Activated CD8-positive, alpha-beta memory T cell treated with anti-CD3 and anti-CD28 coated beads for 36 hours (primary cell): ENCODE measurements around the gene APOM. TPM values are rescaled to one million over a fixed set of nuclear protein-coding genes. Genes with fewer than 3 reads are reported as not detected.

Experiments
- CTCF ChIA-PET: fragments of 350-600 bp; sonication (Branson Sonifier 250); formaldehyde crosslinking; loops from one replicate; lab custom pipeline; 2021; ENCODE audit warnings: antibody characterized with exemption; lab: Charles Lee
- POLR2A ChIA-PET: fragments of 350-600 bp; sonication (Branson Sonifier 250); formaldehyde crosslinking; loops from one replicate; lab custom pipeline; 2021; ENCODE audit warnings: antibody characterized with exemption; lab: Charles Lee
- total RNA-seq, 2 experiments: library from RNA; stranded (reverse); gene quantifications; one replicate each; pipeline ENCODE4 v1.2.3, GENCODE V29; 2021

Gene APOM
- total RNA-seq, 2 experiments from 2014 or later: 1.9 to 2.2 TPM

DNA sequence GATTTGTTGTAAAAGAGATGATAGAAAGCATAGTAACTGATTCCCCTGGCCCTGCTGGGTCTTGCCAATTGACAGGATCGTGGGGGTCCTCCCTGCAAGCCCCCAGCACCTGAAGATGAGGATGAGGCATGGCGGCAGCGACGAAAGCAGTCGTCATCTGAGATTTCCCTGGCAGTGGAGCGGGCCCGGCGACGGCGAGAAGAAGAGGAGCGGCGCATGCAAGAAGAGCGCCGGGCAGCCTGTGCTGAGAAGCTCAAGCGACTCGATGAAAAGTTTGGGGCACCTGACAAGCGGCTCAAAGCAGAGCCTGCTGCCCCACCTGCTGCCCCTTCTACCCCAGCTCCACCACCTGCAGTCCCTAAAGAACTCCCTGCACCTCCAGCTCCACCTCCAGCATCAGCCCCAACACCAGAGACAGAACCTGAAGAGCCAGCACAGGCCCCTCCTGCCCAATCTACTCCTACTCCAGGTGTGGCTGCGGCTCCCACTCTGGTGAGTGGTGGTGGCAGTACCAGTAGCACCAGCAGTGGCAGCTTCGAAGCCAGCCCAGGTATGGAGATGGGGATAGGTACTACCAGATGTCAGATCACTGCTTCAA lies 27.9 kb upstream of the APOM start:
- POLR2A ChIA-PET: no interaction called here

DNA sequence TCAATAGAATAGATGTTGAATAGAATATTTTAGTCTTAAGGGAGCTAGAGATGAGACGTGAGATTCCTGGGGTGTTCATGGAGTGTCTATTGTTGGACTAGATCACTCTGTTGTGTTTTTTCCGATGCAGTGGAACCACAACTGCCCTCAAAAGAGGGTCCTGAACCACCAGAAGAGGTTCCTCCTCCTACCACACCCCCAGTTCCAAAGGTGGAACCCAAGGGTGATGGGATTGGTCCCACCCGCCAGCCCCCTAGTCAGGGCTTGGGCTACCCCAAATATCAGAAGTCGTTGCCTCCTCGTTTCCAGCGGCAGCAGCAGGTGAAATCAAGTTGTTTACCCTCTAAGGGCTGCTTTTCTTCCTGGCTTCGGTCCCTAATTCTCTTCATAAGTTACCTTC lies 26.7 kb upstream of the APOM start:
- POLR2A ChIA-PET: interaction anchor here (1.0 kb wide), 1 partner anchor 36 kb away, joined by 3 read pairs; the partner anchor contains the start of gene GPANK1

More for the DNA sequence above, 27.9 kb upstream of the APOM start:
- CTCF ChIA-PET: no interaction called here

DNA sequence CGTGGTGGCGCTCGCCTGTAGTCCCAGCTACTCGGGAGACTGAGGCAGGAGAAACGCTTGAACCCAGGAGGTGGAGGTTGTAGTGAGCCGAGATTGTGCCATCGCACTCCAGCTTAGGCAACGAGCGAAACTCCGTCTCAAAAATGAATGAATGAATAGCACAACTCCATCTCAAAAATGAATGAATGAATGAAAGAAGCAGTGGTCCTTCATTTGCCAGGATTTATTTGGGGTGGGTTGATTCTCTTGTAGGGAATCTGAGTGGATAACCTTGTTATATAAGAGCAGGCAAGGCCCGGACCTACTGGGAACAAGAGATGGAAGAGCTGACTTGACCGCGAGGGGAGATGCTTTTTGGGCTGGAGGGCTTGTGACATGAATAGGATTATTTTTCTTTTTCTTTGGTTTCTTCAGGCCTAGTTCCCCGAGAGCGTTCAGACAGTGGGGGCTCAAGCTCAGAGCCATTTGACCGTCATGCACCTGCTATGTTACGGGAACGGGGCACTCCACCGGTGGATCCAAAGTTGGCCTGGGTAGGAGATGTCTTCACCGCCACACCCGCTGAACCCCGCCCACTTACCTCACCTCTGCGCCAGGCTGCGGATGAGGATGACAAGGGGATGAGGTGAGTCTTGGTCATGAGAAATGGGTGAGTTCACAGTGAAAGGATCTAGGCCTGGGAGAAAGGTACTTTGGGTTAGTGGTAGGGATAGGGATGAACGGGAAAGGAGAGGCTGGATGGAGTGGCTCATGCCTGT lies 25.3 kb upstream of the APOM start:
- POLR2A ChIA-PET: no interaction called here

More for the DNA sequence above, 26.7 kb upstream of the APOM start:
- CTCF ChIA-PET: interaction anchor here (1.3 kb wide), 1 partner anchor 32 kb away, joined by 3 read pairs; no protein-coding TSS in a partner anchor

DNA sequence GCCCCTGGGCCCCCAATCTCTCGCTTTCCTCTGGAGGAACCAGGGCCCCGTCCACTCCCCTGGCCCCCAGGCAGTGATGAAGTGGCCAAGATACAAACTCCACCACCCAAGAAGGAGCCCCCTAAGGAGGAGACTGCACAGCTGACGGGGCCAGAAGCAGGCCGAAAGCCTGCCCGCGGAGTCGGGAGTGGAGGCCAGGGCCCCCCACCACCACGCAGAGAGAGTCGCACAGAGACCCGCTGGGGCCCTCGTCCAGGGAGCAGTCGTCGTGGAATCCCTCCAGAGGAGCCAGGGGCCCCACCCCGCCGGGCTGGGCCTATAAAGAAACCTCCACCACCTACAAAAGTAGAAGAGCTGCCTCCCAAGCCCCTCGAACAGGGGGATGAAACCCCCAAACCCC lies 24.5 kb upstream of the APOM start:
- ChIA-PET CTCF (no interaction called here), POLR2A (no interaction called here)

More for the DNA sequence above, 25.3 kb upstream of the APOM start:
- CTCF ChIA-PET: interaction anchor here (1.3 kb wide), 1 partner anchor 34 kb away, joined by 3 read pairs; no protein-coding TSS in a partner anchor

DNA sequence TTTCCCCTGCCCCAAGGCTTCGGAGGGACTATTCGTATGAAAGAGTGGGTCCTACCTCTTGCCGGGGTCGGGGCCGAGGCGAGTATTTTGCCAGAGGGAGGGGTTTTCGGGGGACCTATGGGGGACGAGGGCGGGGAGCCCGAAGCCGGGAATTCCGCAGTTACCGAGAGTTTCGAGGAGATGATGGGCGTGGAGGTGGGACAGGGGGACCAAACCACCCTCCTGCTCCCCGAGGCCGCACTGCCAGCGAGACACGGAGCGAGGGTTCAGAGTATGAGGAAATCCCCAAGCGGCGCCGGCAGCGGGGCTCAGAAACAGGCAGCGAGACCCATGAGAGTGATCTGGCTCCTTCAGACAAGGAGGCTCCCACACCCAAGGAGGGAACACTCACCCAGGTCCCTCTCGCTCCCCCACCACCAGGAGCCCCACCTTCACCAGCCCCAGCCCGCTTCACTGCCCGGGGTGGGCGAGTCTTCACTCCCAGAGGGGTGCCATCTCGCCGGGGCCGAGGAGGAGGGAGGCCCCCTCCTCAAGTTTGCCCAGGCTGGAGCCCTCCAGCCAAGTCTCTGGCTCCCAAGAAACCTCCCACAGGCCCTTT lies 23.9 kb upstream of the APOM start:
- ChIA-PET CTCF (no interaction called here), POLR2A (no interaction called here)

DNA sequence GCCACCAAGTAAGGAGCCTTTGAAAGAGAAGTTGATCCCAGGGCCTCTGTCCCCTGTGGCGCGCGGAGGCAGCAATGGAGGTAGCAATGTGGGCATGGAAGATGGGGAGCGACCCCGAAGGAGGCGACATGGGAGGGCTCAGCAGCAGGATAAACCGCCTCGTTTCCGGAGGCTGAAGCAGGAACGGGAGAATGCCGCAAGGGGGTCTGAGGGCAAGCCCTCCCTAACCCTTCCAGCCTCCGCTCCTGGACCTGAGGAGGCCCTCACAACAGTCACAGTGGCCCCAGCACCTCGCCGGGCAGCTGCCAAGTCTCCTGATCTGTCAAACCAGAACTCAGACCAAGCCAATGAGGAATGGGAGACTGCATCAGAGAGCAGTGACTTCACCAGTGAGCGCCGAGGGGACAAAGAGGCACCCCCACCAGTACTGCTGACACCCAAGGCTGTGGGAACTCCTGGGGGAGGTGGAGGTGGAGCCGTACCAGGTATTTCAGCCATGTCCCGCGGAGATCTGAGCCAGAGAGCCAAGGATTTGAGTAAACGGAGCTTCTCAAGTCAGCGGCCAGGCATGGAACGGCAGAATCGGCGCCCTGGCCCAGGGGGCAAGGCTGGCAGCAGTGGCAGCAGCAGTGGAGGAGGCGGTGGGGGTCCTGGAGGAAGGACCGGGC lies 23.3 kb upstream of the APOM start:
- POLR2A ChIA-PET: no interaction called here

DNA sequence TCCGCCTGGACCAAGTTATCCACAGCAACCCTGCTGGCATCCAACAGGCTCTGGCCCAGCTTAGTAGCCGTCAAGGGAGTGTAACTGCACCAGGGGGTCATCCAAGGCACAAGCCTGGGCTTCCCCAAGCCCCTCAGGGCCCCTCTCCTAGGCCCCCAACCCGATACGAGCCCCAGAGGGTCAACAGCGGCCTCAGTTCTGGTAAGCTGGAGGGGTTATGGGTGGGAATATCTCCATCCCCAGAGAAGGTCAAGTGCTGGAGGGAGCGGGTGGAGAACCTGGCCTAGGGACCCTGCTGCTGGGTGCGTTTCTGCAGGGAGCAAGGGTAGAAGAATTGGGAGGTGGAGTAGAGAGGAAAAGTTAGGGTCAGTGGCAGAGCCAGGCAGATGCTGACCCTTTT lies 22.2 kb upstream of the APOM start:
- ChIA-PET POLR2A (interaction anchor here (1.2 kb wide), 1 partner anchor 11 kb away, joined by 7 read pairs; no protein-coding TSS in a partner anchor), CTCF (no interaction called here)

More for the DNA sequence above, 23.3 kb upstream of the APOM start:
- CTCF ChIA-PET: no interaction called here

DNA sequence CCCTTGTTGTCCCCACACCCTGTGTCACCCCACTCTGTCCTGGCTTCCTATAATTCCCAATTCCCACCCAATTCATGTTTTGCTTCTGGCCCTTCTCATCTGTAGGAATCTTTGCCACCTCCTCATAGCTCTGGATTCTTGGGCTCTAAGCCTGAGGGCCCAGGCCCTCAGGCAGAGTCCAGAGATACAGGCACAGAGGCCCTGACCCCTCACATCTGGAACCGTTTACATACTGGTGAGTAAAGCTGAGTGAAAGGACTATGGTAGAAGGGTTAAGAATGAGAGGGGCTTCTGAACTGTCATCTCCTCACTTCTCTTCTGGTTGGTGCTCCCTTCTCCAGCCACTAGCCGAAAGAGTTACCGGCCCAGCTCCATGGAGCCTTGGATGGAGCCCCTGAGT lies 21.6 kb upstream of the APOM start:
- ChIA-PET POLR2A (interaction anchor here (0.5 to 1.2 kb wide), 3 partner anchors 12 to 105 kb away, joined by 3 to 7 read pairs (median 3); partner anchors contain the start of gene MCCD1), CTCF (no interaction called here)

DNA sequence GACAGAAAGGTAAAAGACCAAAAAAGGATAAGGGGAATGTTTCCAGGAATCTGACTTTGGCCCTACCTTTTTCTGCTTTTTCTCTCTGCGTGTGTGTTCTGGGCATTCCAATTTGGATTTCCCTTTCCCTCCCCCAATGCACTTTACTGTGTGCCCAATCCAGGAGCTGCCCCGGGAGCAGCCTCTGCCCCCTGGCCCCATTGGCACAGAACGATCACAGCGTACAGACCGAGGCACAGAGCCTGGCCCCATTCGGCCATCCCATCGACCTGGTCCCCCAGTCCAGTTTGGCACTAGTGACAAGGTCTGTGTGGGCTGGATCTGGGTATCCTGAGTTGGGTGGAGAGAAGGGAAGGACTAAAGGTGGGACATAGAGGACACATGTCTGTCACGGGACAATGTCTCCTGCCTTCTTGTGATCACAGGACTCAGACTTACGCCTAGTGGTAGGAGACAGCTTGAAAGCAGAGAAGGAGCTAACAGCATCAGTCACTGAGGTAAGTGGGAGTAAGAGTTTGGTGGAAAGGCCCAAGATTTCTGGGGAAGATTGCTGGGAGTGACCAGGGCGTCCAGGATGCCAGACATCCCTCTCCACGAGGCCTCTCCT lies 20.6 kb upstream of the APOM start:
- ChIA-PET CTCF (interaction anchor here (0.6 kb wide), 1 partner anchor 1960 kb away, joined by 4 read pairs; no protein-coding TSS in a partner anchor), POLR2A (no interaction called here)

DNA sequence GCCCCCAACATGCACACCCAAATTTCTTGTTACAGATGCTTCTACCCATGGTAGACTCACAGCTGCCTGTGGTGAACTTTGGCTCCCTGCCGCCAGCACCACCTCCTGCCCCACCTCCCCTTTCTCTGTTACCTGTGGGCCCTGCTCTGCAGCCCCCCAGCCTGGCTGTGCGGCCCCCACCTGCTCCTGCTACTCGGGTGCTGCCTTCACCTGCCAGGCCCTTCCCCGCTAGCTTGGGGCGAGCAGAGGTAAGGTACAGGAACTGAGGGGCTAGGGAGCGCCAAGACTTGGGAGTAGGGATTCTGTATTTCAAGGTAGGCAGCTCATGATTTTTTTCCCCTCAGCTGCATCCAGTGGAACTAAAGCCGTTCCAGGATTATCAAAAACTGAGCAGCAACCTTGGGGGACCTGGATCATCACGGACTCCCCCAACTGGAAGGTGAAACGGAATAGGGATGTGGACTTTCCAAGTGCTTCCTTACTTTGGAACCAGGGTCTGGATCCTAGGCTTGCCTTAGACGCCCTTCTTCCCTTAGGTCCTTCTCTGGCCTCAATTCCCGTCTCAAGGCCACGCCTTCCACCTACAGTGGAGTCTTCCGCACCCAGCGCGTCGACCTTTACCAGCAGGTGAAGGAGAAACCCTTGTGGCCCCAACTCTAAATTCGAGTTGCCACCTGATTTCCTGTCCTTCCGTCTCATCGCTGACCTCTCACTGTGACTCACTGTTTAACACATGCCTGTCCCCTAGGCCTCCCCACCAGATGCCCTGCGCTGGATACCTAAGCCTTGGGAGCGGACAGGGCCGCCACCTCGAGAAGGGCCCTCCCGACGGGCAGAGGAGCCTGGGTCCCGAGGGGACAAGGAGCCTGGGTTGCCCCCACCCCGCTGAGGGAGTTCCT lies 18.7 kb upstream of the APOM start:
- ChIA-PET POLR2A (no interaction called here), CTCF (interaction anchor here (0.5 kb wide), 1 partner anchor 10 kb away, joined by 4 read pairs; no protein-coding TSS in a partner anchor)

DNA sequence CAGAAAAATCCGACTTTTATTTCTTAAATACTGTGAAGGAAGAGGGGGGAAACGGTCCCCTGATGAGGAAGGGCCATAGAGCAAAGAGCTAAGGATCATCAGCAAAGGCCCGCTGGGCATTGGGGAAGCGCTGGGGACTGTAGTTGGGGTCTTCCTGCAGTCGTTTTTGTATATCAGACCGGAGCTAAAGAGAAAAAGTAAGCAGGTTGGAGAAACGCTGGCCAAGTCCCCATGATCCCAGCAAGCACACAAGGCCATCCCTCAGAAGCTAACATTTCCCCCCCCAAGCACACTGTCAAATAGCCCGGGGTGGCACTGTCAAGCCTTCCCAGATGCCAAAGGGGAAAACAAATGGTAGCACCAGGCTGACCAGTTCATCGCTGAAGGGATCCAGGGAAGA lies 16.7 kb upstream of the APOM start:
- ChIA-PET POLR2A (interaction anchor here (0.8 kb wide), 1 partner anchor 24 kb away, joined by 3 read pairs; no protein-coding TSS in a partner anchor), CTCF (interaction anchor here (0.7 to 2.0 kb wide), 3 partner anchors 11 to 89 kb away, joined by 3 to 5 read pairs (median 5); partner anchors contain the start of gene BAG6)

DNA sequence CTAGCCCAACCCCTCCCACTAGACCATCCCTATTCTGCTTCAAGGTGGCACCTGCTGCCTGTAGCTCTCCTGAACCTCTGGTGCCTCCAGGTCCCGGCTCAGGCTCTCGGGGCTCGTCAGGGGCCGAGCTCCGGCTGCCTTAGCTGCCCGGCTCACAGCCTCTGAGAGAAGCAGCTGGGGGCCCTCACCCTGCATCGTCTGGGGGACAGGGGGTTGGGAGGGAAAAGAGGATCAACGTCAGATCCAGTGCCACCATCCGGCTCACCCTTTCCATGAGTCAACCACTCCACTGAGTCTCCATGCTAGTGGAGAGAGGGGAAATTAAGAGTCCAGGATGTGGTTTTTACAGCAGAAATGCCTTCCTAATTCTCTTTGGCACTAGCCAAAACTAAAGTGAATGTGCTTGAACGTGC lies 16.2 kb upstream of the APOM start:
- ChIA-PET POLR2A (no interaction called here), CTCF (interaction anchor here (0.6 to 2.0 kb wide), 5 partner anchors 10 to 181 kb away, joined by 3 to 7 read pairs (median 5); partner anchors contain the start of gene BAG6)

DNA sequence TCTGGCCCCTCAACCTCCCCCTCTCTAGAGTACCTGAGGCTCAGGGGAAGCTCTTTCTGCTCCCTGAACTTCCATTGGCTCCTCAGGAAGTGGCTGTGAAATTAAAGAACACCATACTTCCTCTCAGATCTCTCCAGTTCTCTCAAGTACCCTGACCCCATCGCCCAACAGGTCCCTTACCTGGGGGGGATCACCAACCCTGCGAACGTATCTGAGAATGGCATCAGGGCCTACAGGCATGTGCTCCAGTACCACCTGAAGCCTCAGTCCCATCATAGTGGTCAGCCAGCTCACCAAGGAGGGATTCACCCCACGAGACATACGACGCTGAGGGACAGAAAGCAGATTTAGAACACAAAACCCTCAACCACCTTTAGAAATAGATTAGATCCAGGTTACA lies 15.1 kb upstream of the APOM start:
- POLR2A ChIA-PET: interaction anchor here (0.9 kb wide), 1 partner anchor 9 kb away, joined by 3 read pairs; no protein-coding TSS in a partner anchor
- CTCF ChIA-PET: interaction anchor here (1.0 to 1.4 kb wide), 2 partner anchors 33 to 42 kb away, joined by 3 to 7 read pairs; no protein-coding TSS in a partner anchor

DNA sequence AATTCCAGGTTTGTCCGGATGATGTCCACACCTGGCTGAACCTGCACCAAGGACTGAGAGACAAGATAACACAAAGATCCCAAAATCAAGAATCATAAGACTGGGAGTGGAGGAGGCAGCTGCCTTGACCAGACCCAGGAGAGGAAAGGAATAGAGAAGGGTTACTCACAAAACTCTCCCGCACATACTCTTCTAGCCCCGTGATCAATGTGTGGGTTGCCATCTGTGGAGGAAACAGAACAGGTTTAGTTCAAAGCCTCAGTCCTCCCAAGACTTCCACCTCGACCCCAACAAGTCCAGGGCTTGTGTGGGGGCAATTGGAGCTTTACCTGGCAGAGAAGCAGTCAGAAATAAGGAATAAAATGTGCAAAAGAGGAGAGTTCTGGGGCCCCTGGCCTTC lies 14.3 kb upstream of the APOM start:
- CTCF ChIA-PET: no interaction called here
- POLR2A ChIA-PET: interaction anchor here (0.9 kb wide), 1 partner anchor 8 kb away, joined by 3 read pairs; no protein-coding TSS in a partner anchor

DNA sequence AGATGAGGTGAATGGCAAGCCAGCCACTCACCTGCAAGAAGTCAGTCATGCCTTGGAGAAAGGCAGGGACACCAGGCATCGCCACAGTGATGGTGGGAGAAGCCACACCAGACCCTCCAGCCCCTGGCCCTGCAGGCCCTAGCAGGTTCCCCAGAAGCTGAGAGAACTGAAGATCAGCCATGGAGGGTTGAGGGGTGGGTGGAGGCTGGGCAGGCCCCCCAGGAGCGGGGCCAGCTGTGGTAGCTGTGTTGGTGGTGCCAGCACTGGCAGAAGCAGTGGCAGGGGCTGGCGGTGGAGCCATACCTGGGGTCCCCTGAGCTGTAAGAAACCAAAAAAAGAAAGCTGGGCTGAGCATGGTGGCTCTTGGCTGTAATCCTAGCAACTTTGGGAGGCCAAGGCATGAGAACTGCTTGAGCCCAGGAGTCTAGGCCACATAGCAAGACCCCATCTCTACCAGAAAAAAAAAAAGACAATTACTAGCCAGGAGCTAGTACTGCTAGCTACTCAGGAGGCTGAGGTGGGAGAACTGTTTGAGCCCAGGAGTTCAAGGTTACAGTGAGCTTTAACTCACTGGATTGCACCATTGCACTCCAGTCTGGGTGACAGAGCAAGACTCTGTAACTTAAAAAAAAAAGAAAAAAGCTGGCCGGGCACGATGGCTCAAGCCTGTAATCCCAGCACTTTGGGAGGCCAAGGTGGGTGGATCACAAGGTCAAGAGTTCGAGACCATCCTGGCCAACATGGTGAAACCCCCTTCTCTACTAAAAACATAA lies 12.7 kb upstream of the APOM start:
- CTCF ChIA-PET: interaction anchor here (1.3 kb wide), 1 partner anchor 10 kb away, joined by 3 read pairs; no protein-coding TSS in a partner anchor
- POLR2A ChIA-PET: interaction anchor here (0.9 kb wide), 1 partner anchor 27 kb away, joined by 3 read pairs; the partner anchor contains the start of gene LY6G5B

DNA sequence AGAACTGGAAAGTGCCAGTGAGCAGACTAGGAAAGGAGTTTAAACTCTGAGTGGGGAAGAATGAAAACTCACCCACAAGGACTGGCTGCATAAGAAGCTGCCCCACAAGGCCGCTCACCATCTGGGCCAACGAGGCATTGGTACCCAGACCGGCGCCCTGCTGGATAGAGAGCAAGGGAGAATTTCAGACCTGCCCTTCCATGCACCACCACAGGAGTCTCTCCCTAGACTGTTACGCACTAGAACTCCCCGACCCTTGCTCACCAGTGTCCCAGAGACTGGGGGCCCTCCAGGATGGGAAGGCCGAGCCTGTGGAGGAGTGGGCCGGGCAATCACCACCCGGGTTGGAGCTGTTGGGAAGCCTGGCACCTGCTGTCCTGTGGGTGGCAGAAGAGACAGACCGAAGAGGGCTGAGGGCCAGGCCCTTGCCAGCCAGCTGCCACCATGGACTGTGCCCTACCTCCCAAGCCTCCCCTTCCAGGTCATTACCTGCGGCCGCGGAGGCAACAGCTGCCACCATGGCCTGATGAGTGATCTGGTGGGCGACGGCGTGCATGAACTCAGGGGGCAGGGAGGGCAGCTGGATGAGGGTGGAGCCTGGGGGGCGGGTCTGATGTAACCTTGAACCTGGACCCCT lies 11.8 kb upstream of the APOM start:
- ChIA-PET CTCF (interaction anchor here (1.2 to 1.3 kb wide), 2 partner anchors 9 to 19 kb away, joined by 3 to 4 read pairs; no protein-coding TSS in a partner anchor), POLR2A (interaction anchor here (0.9 kb wide), 1 partner anchor 26 kb away, joined by 3 read pairs; the partner anchor contains the start of gene LY6G5B)
